Liver (tissue), 3 donors: ENCODE measurements around the gene MAPK11.

Experiments used
- ATF3 ChIP-seq: IDR thresholded peaks from 2 replicates; pipeline ENCODE4 v1.6.1; 2016; ENCODE audit warnings: antibody characterized with exemption
- CTCF ChIP-seq: fragments of 150-350 bp; IDR thresholded peaks from 2 replicates; pipeline ENCODE4 v1.5.1; 2017; ENCODE audit warnings: improper control_type of control experiment, low read depth, low read length; ENCODE audit not compliant: missing input control
- EGR1 ChIP-seq, 2 donors: IDR thresholded peaks; 2 replicates each; pipeline ENCODE4 v1.6.1; 2016 to 2018; ENCODE audit warnings: antibody characterized with exemption in 2 of 2, low read depth in 2 of 2
- FOXA1 ChIP-seq: IDR thresholded peaks from 2 replicates; pipeline ENCODE4 v1.6.1; 2016; ENCODE audit warnings: antibody characterized with exemption
- GABPA ChIP-seq, 2 donors: IDR thresholded peaks in 1 of 2; conservative IDR thresholded peaks in 1 of 2; 2 replicates each; pipeline ENCODE4 v1.6.1; 2016; ENCODE audit warnings: antibody characterized with exemption in 2 of 2, mild to moderate bottlenecking in 1 of 2, moderate library complexity in 1 of 2
- HNF4G ChIP-seq: IDR thresholded peaks from 2 replicates; pipeline ENCODE4 v1.6.1; 2016; ENCODE audit warnings: antibody characterized with exemption
- MAX ChIP-seq: IDR thresholded peaks from 2 replicates; pipeline ENCODE4 v1.6.1; 2016; ENCODE audit warnings: antibody characterized with exemption
- NR2F2 ChIP-seq: IDR thresholded peaks from 2 replicates; pipeline ENCODE4 v1.6.1; 2016; ENCODE audit warnings: antibody characterized with exemption
- REST ChIP-seq: IDR thresholded peaks from 2 replicates; pipeline ENCODE4 v1.6.1; 2016; ENCODE audit warnings: antibody characterized with exemption, mild to moderate bottlenecking
- SP1 ChIP-seq: IDR thresholded peaks from 2 replicates; pipeline ENCODE4 v1.6.1; 2018; ENCODE audit warnings: antibody characterized with exemption, mild to moderate bottlenecking
- ZBTB33 ChIP-seq: IDR thresholded peaks from 2 replicates; pipeline ENCODE4 v1.6.1; 2016; ENCODE audit warnings: antibody characterized with exemption
- donor health status: healthy.
- donor health status: healthy.

- TF ChIP-seq CTCF (peak; percentile 35), MAX (no peak), SP1 (no peak), GABPA (IDR thresholded peaks at IDR 0.05 in 1 of 2, conservative IDR thresholded peaks at IDR 0.05 in 1 of 2) (no peak), ATF3 (no peak), REST (no peak), HNF4G (no peak), EGR1 (IDR thresholded peaks at IDR 0.05; ENCODE audit: low read depth in 2 of 2) (no peak), FOXA1 (no peak), NR2F2 (no peak), ZBTB33 (no peak)
Observed at GRCh38 chr22:50276143-50276542, 6.0 kb upstream of the MAPK11 start.
